K562 (cell line): ENCODE data around the gene INPP5E. TPM values are rescaled to one million over a fixed set of nuclear protein-coding genes. Genes with fewer than 3 reads are reported as not detected.
A peak's percentile ranks its signal among the peaks of the same experiment; 100 is the strongest.

ENCODE experiments used
- EP300 ChIP-seq: IDR thresholded peaks from 2 replicates; pipeline ENCODE4 v1.6.1; 2012; ENCODE audit warnings: low read length, improper control_type of control experiment
- EP400 ChIP-seq: fragments of 450-650 bp; IDR thresholded peaks from 2 replicates; pipeline ENCODE4 v1.6.1; 2017; ENCODE audit warnings: antibody characterized with exemption, mild to moderate bottlenecking, moderate library complexity
- ESRRA ChIP-seq: fragments of 450-650 bp; IDR thresholded peaks from 2 replicates; pipeline ENCODE4 v1.6.1; 2014; ENCODE audit warnings: low read depth, mild to moderate bottlenecking, moderate library complexity, borderline replicate concordance
- SIX5 ChIP-seq, 2 experiments: IDR thresholded peaks; 2 replicates each; pipeline ENCODE4 v1.6.1; 2011; ENCODE audit warnings: low read length in 2 of 2, borderline replicate concordance in 1 of 2, low read depth in 1 of 2, mild to moderate bottlenecking in 1 of 2, moderate library complexity in 1 of 2; ENCODE audit not compliant: insufficient read depth in 1 of 2
- SRSF9 ChIP-seq: fragments of 200-400 bp; formaldehyde crosslinking; IDR thresholded peaks from 2 replicates; pipeline ENCODE4 v1.6.1; 2017; ENCODE audit warnings: low read depth, low read length, borderline replicate concordance
- ZNF445 ChIP-seq: fragments of 250-450 bp; sonication (Bioruptor Pico); IDR thresholded peaks from 2 replicates; pipeline ENCODE4 v1.4.0; 2020; ENCODE audit warnings: low read depth, mild to moderate bottlenecking, moderate library complexity
- ZNF717 ChIP-seq: fragments of 250-450 bp; sonication (Bioruptor Pico); IDR thresholded peaks from 2 replicates; pipeline ENCODE4 v1.5.0; 2021
- polyA plus RNA-seq, 8 experiments: library from polyadenylated mRNA; depleted of rRNA in 4 of 8; stranded (reverse) in 5 of 8; unstranded in 3 of 8; fragments of >200 nt; fragmentation: Nextera tagmentation in 2 of 8; fragmentation: Illumina TruSeq in 1 of 8; extraction: Ambion mirVana in 2 of 8; extraction: Trizol in 1 of 8; gene quantifications; 2 replicates each; pipeline versions ENCODE4 v1.2.1 to v1.2.3, GENCODE V29; 2011 to 2014; ENCODE audit warnings: inconsistent platforms in 1 of 8, missing spikeins in 1 of 8
- total RNA-seq, 7 experiments: library from RNA; depleted of rRNA in 6 of 7; stranded (reverse); fragments of >200 nt in 6 of 7; fragmentation: Illumina TruSeq in 2 of 7; extraction: Trizol in 2 of 7; gene quantifications; 2 replicates each; pipeline versions ENCODE4 v1.2.1 to v1.2.3, GENCODE V29; 2011 to 2021; ENCODE audit warnings: low replicate concordance in 1 of 7
- TF ChIP-seq, protein P1 (sequence below), 2 experiments: fragments of 450-650 bp; IDR thresholded peaks; 2 replicates each; pipeline ENCODE4 v1.6.1; 2016; ENCODE audit warnings: mild to moderate bottlenecking in 2 of 2, borderline replicate concordance in 1 of 2, low read depth in 1 of 2, moderate library complexity in 1 of 2
- TF ChIP-seq, protein P2 (sequence below): fragments of 250-450 bp; sonication (Bioruptor Pico); IDR thresholded peaks from 2 replicates; pipeline ENCODE4 v1.5.0; 2022; ENCODE audit warnings: mild to moderate bottlenecking
- TF ChIP-seq, protein P3 (sequence below): fragments of 450-650 bp; formaldehyde crosslinking; IDR thresholded peaks from 2 replicates; pipeline ENCODE4 v1.4.0; 2022; ENCODE audit warnings: missing genetic modification characterization

Gene INPP5E
- total and polyA plus RNA-seq, 9 of the 15 experiments (the other 6 are each of a cell fraction or from before 2014, with no cell fraction given): 0.38 to 17.4 (median 4.9) TPM

DNA sequence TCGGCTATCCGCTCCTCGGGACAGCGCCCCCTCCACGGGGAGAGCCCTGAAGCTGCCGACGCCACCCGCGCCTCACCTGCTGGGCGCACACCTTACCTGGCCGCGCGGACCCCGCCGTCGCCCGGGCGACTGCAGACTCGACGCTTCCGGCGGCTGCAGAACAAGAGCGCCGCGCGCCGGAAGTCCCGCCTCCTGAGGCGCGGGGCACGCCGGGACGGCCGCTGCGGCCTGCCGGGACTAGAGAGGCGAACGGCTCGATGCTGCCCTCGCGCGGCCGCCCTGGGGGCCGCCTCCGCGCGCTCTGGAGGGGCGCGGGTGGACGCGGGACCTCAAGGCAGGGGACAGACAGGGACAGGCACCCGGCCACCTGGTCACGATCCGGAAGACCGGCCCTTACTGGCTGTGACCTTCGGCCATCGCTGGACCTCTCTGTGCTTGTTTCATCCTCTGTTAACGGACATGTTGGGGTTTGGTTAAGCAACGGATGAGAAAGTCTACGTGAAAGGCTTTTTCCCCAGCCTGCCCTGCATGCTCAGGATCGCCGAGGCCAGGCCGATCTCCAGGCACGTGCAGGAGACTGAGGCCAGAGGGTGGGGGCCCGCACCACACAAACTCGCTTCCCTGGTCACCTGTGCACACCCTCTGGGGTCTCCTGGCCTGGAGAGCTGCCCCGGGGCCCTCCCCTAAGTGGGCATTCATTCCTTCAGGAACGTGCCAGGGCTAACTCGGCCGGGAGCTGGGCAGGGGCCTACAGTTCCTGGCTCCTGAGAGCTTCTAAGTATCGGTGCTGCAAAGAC, 39.4 kb downstream of the INPP5E start, which contains the start of gene SNAPC4 (continued):
- TF ChIP-seq ZNF445 (CRISPR knock-in tag): no peak
- TF ChIP-seq EP300: 0 out of 2 replicates have a peak, but pooled peaks have one; percentile 4
- TF ChIP-seq, protein P1, sequence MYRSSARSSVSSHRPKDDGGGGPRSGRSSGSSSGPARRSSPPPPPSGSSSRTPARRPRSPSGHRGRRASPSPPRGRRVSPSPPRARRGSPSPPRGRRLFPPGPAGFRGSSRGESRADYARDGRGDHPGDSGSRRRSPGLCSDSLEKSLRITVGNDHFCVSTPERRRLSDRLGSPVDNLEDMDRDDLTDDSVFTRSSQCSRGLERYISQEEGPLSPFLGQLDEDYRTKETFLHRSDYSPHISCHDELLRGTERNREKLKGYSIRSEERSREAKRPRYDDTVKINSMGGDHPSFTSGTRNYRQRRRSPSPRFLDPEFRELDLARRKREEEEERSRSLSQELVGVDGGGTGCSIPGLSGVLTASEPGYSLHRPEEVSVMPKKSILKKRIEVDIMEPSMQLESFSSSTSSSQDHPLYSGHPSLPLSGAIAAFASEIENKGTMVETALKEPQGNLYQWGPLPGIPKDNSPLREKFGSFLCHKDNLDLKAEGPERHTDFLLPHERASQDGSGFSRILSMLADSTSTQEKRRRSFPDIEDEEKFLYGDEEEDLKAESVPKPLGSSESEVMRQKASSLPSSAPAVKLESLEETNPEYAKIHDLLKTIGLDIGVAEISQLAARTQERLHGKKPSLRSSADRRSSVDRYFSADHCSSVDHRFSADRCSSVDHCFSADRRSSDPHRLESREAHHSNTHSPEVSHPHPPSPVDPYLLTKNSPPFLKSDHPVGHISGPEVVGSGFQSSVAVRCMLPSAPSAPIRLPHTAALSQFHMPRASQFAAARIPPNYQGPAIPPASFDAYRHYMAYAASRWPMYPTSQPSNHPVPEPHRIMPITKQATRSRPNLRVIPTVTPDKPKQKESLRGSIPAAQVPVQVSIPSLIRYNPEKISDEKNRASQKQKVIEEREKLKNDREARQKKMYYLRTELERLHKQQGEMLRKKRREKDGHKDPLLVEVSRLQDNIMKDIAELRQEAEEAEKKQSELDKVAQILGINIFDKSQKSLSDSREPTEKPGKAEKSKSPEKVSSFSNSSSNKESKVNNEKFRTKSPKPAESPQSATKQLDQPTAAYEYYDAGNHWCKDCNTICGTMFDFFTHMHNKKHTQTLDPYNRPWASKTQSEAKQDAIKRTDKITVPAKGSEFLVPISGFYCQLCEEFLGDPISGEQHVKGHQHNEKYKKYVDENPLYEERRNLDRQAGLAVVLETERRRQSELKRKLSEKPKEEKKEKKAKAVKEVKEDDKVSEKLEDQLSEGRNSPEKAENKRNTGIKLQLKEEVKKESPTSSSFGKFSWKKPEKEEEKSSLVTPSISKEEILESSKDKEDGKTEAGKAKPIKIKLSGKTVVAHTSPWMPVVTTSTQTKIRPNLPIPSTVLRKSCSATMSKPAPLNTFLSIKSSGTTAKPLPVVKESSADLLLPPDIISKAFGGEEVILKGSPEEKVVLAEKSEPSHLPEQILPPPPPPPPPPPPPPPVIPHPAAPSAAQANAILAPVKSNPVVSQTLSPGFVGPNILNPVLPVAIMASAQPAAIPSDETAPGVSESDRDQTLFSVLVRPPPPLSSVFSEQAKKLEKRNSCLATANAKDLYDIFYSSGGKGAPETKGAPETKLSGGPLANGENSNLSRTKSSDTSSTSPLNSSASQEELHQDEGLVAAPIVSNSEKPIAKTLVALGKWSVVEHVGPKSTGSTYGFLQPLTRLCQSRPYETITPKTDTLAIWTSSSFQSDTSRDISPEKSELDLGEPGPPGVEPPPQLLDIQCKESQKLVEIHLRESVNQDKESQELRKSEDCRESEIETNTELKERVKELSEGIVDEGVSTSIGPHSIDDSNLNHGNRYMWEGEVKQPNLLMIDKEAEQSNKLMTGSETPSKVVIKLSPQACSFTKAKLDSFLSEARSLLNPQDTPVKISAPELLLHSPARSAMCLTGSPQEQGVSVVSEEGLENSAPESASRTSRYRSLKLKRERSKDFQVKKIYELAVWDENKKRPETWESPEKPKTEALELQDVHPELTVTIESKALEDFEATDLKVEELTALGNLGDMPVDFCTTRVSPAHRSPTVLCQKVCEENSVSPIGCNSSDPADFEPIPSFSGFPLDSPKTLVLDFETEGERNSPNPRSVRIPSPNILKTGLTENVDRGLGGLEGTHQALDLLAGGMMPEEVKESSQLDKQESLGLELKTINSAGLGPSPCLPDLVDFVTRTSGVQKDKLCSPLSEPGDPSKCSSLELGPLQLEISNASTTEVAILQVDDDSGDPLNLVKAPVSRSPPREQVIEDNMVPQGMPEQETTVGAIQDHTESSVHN (IDR thresholded peaks at IDR 0.05; ENCODE audit: borderline replicate concordance in 1 of 2, low read depth in 1 of 2): no peak
- TF ChIP-seq, protein P2, sequence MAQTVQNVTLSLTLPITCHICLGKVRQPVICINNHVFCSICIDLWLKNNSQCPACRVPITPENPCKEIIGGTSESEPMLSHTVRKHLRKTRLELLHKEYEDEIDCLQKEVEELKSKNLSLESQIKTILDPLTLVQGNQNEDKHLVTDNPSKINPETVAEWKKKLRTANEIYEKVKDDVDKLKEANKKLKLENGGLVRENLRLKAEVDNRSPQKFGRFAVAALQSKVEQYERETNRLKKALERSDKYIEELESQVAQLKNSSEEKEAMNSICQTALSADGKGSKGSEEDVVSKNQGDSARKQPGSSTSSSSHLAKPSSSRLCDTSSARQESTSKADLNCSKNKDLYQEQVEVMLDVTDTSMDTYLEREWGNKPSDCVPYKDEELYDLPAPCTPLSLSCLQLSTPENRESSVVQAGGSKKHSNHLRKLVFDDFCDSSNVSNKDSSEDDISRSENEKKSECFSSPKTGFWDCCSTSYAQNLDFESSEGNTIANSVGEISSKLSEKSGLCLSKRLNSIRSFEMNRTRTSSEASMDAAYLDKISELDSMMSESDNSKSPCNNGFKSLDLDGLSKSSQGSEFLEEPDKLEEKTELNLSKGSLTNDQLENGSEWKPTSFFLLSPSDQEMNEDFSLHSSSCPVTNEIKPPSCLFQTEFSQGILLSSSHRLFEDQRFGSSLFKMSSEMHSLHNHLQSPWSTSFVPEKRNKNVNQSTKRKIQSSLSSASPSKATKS (CRISPR knock-in tag): no peak
- TF ChIP-seq SIX5 (IDR thresholded peaks at IDR 0.05; ENCODE audit: borderline replicate concordance in 1 of 2, insufficient read depth in 1 of 2, low read depth in 1 of 2, low read length in 2 of 2): no peak
- TF ChIP-seq, protein P3, sequence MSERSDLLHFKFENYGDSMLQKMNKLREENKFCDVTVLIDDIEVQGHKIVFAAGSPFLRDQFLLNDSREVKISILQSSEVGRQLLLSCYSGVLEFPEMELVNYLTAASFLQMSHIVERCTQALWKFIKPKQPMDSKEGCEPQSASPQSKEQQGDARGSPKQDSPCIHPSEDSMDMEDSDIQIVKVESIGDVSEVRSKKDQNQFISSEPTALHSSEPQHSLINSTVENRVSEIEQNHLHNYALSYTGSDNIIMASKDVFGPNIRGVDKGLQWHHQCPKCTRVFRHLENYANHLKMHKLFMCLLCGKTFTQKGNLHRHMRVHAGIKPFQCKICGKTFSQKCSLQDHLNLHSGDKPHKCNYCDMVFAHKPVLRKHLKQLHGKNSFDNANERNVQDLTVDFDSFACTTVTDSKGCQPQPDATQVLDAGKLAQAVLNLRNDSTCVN (CRISPR knock-in tag): no peak
- TF ChIP-seq ZNF717 (CRISPR knock-in tag): no peak
- no peak for TF ChIP-seq SRSF9
- TF ChIP-seq EP400: peak; percentile 57; the same call in 1 of the 2 replicates
- peak; percentile 47; the same call in 1 of the 2 replicates for TF ChIP-seq ESRRA
